A673 (cell line): Measurements from ENCODE around the gene AGO3. TPM values are rescaled to one million over a fixed set of nuclear protein-coding genes. Genes with fewer than 3 reads are reported as not detected.
"Not testable (repeated sequence)": the region's sequence is repeated elsewhere in the genome, so short reads cannot be mapped to it uniquely, and the experiment has no call there.

Source experiments
- BruUV-seq: library from RNA; stranded (reverse); fragments of 400-500 nt; replicated peaks from 2 replicates; lab custom pipeline; 2021; lab: Mats Ljungman, UMichigan
- CTCF ChIA-PET: fragments of 300-600 bp; sonication (Branson Sonifier 250); formaldehyde crosslinking; loops from one replicate; lab custom pipeline; 2022; ENCODE audit warnings: antibody characterized with exemption; lab: Charles Lee
- POLR2A ChIA-PET: fragments of 300-600 bp; sonication (Branson Sonifier 250); formaldehyde crosslinking; loops from one replicate; lab custom pipeline; 2022; ENCODE audit warnings: antibody characterized with exemption; ENCODE audit not compliant: low non-redundant PET; lab: Charles Lee
- DNase-seq: peaks from one replicate; pipeline ENCODE4 v3.0.0-alpha.2; 2015; ENCODE audit warnings: low spot score
- H3K27ac ChIP-seq: fragments of 200-600 bp; sonication (generic); 2 replicates; pipeline ENCODE4 v1.5.1; 2016; ENCODE audit warnings: mixed run types, low read depth, mild to moderate bottlenecking, mixed read lengths, antibody characterized with exemption, low read length; ENCODE audit not compliant: poor library complexity, severe bottlenecking
- H3K27me3 ChIP-seq: fragments of 200-600 bp; sonication (generic); replicated peaks from 2 replicates; pipeline ENCODE4 v1.6.1; 2017; ENCODE audit warnings: mixed run types, low read depth, mild to moderate bottlenecking, mixed read lengths, antibody characterized with exemption, low read length; ENCODE audit not compliant: insufficient read depth, poor library complexity
- H3K36me3 ChIP-seq: fragments of 200-600 bp; sonication (generic); 2 replicates; pipeline ENCODE4 v1.6.1; 2016; ENCODE audit warnings: mixed run types, mild to moderate bottlenecking, mixed read lengths, antibody characterized with exemption, low read length; ENCODE audit not compliant: insufficient read depth, poor library complexity, severe bottlenecking
- H3K4me1 ChIP-seq: fragments of 200-600 bp; sonication (generic); 2 replicates; pipeline ENCODE4 v1.6.1; 2017; ENCODE audit warnings: mixed run types, mild to moderate bottlenecking, mixed read lengths, antibody characterized with exemption, low read length; ENCODE audit not compliant: insufficient read depth, poor library complexity, severe bottlenecking
- H3K4me3 ChIP-seq: fragments of 200-600 bp; sonication (generic); 2 replicates; pipeline ENCODE4 v1.5.1; 2016; ENCODE audit warnings: low read depth, mixed run types, mild to moderate bottlenecking, mixed read lengths, low read length; ENCODE audit not compliant: poor library complexity, severe bottlenecking
- H3K9me3 ChIP-seq: fragments of 200-600 bp; sonication (generic); 2 replicates; pipeline ENCODE4 v1.6.1; 2016; ENCODE audit warnings: mixed run types, low read depth, mild to moderate bottlenecking, mixed read lengths, antibody characterized with exemption, low read length; ENCODE audit not compliant: poor library complexity, severe bottlenecking
- EZH2 ChIP-seq: fragments of 200-600 bp; sonication (generic); IDR thresholded peaks from 2 replicates; pipeline ENCODE4 v1.6.1; 2017; ENCODE audit warnings: borderline replicate concordance, low read depth, mild to moderate bottlenecking, mixed read lengths, antibody characterized with exemption, low read length; ENCODE audit not compliant: poor library complexity, severe bottlenecking
- intact Hi-C: fragments of 100-400 bp; cut with micrococcal nuclease; formaldehyde crosslinking; loops from one replicate; pipeline ENCODE4 v1.10.0; 2022; ENCODE audit not compliant: unreplicated experiment
- total RNA-seq: library from RNA; stranded (reverse); gene quantifications from 2 replicates; pipeline ENCODE4 v1.2.3, GENCODE V29; 2021
- TF ChIP-seq, protein P1 (sequence below): fragments of 300-800, 200-600 bp; sonication (generic); conservative IDR thresholded peaks from 2 replicates; pipeline ENCODE4 v1.5.1; 2017; ENCODE audit warnings: low read depth, mild to moderate bottlenecking, antibody characterized with exemption, low read length, moderate library complexity, mixed read lengths

AGO3 gene
- total RNA-seq, 1 experiment from 2014 or later, result 44.2 TPM

DNA sequence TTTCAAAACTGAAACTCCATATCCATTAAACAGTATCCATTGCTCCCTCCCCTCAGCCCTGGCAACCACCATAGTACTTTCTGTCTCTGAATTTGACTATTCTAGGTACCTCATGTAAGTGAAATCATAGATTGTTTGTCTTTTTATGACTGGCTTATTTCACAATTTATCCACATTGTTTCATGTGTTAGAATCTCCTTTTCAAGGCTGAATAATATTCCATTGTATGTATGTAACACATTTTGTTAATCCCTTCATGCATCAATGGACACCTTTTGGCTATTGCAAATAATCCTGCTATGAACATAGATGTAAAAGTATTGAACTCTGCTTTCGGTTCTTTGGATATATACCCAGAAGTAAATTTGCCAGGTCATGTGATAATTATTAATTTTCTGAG lies 37.5 kb downstream of the AGO3 start:
- ChIA-PET CTCF (no interaction called here), POLR2A (no interaction called here)
- H3K4me3 ChIP-seq, result no peak overlapping the region
- H3K27ac ChIP-seq, result no peak overlapping the region
- H3K27me3 ChIP-seq, result no peaks in the 10 kb centered on the region
- H3K4me1 ChIP-seq, result no peaks in the 10 kb centered on the region
- intact Hi-C loops, result no loop called here
- TSS peak; percentile 7 for BruUV-seq
- H3K9me3 ChIP-seq, result no peaks in the 10 kb centered on the region
- peaks cover 22% of the 10 kb centered on the region for H3K36me3 ChIP-seq
- DNase-seq, result no peak
- TF ChIP-seq, protein P1, sequence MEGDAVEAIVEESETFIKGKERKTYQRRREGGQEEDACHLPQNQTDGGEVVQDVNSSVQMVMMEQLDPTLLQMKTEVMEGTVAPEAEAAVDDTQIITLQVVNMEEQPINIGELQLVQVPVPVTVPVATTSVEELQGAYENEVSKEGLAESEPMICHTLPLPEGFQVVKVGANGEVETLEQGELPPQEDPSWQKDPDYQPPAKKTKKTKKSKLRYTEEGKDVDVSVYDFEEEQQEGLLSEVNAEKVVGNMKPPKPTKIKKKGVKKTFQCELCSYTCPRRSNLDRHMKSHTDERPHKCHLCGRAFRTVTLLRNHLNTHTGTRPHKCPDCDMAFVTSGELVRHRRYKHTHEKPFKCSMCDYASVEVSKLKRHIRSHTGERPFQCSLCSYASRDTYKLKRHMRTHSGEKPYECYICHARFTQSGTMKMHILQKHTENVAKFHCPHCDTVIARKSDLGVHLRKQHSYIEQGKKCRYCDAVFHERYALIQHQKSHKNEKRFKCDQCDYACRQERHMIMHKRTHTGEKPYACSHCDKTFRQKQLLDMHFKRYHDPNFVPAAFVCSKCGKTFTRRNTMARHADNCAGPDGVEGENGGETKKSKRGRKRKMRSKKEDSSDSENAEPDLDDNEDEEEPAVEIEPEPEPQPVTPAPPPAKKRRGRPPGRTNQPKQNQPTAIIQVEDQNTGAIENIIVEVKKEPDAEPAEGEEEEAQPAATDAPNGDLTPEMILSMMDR, result no peak
- TF ChIP-seq EZH2, result no peak

DNA sequence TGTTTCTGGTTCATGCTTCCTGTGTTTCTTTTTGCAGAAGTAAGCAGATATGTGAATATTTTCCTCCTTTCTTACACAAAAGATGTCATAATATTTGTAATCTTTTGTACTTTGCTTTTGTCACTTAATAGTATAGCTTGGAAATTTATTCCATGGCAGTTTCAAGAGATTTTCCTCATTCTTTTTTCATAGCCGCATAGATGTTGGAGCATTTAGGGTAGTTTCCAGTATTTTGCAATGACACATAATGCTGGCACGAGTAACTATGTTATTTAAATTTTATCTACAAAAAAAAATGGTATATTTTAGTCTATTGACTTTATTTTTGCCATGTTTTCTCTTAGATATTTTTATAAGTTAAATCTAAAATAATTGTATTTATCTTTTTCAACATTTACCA lies 40.7 kb downstream of the AGO3 start:
- Histone ChIP-seq H3K4me3 (no peak overlapping the region), H3K4me1 (no peaks in the 10 kb centered on the region), H3K36me3 (peaks cover 30% of the 10 kb centered on the region), H3K27ac (no peak overlapping the region), H3K27me3 (no peaks in the 10 kb centered on the region), H3K9me3 (no peaks in the 10 kb centered on the region)
- CTCF ChIA-PET, result interaction anchor here (0.6 kb wide), 1 partner anchor 28 kb away, joined by 6 read pairs; no protein-coding TSS in a partner anchor
- TF ChIP-seq, protein P1, result no peak
- no peak for TF ChIP-seq EZH2
- intact Hi-C loops, result no loop called here
- DNase-seq, result no peak
- POLR2A ChIA-PET, result no interaction called here
- BruUV-seq, result no TSS peak

DNA sequence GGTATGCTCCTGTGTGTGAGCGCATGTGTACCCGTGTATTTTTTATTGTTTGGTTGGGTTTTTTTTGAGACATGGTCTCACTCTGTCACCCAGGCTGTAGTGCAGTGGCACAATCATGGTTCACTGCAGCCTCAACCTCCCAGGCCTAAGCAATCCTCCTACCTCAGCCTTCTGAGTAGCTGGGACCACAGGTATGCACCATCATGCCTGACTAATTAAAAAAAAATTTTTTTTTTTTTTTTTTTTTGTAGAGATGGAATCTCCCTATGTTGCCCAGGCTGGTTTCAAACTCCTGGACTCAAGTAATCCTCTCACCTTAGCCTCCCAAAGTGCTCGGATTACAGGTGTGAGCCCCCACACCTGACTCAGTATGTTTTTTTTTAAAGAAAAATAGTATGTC lies 41.7 kb downstream of the AGO3 start:
- CTCF ChIA-PET, BruUV-seq, H3K4me3 ChIP-seq, intact Hi-C loops, DNase-seq, POLR2A ChIA-PET, H3K4me1 ChIP-seq, H3K27me3 ChIP-seq, H3K9me3 ChIP-seq, H3K27ac ChIP-seq: not testable (repeated sequence)
- peaks cover 30% of the 10 kb centered on the region for H3K36me3 ChIP-seq

DNA sequence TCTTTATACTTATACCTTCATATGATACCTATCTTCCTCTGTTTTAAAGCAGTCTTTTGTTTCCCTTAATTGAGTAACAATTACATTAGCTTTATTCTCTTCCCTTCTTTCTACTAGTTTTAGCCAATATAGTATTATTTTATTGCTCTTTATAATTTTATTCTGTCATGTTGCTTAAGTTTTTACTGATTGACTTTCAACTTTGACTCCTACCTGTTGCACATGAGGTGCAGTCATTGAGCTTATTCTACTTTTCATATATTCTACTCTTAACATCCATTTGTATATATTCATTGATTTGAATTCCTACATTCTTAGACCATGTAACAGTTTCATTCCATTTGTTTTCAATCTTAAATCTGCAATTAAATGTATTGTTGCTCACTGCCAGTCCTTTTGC lies 49.2 kb downstream of the AGO3 start:
- intact Hi-C loops, result no loop called here
- no peak overlapping the region for H3K27ac ChIP-seq
- BruUV-seq, result no TSS peak
- H3K9me3 ChIP-seq, result no peaks in the 10 kb centered on the region
- H3K27me3 ChIP-seq, result no peaks in the 10 kb centered on the region
- peaks cover 6% of the 10 kb centered on the region for H3K36me3 ChIP-seq
- no peak for DNase-seq
- H3K4me1 ChIP-seq, result no peaks in the 10 kb centered on the region
- ChIA-PET CTCF (no interaction called here), POLR2A (no interaction called here)
- TF ChIP-seq, protein P1, result no peak
- no peak for TF ChIP-seq EZH2
- no peak overlapping the region for H3K4me3 ChIP-seq
